Heart left ventricle (tissue), 16 donors: ENCODE results near the gene PPP3R1. TPM values are rescaled to one million over a fixed set of nuclear protein-coding genes. Genes with fewer than 3 reads are reported as not detected.
A peak's percentile ranks its signal among the peaks of the same experiment; 100 is the strongest.

Experiments
- ATAC-seq, 4 donors: fragments of 200-7000 bp; cut with Tn5 transposase; one replicate each; pipeline ENCODE4 v1.9.1; 2020 to 2022; ENCODE audit warnings: moderate library complexity in 4 of 4, mild to moderate bottlenecking in 3 of 4, moderate number of reproducible peaks in 1 of 4
- DNase-seq, 5 donors: peaks; one replicate each; pipeline ENCODE4 v3.0.0-alpha.2; 2020
- H3K27ac ChIP-seq, 12 donors: fragments of 200-600 bp; sonication (generic) in 4 of 12; one replicate each; pipeline versions ENCODE4 v1.5.0 to v1.8.0; 2016 to 2022; ENCODE audit warnings: mild to moderate bottlenecking in 2 of 12
- H3K27me3 ChIP-seq, 9 donors: fragments of 200-600 bp; sonication (generic) in 2 of 9; one replicate each; pipeline versions ENCODE4 v1.5.1 to v1.8.0; 2016 to 2022; ENCODE audit warnings: mild to moderate bottlenecking in 3 of 9
- H3K36me3 ChIP-seq, 9 donors: fragments of 200-600 bp; sonication (generic) in 2 of 9; one replicate each; pipeline versions ENCODE4 v1.5.0 to v1.8.0; 2018 to 2022; ENCODE audit warnings: mild to moderate bottlenecking in 2 of 9
- H3K4me1 ChIP-seq, 12 donors: fragments of 200-600 bp; sonication (generic) in 4 of 12; one replicate each; pipeline versions ENCODE4 v1.5.0 to v1.8.0; 2016 to 2022; ENCODE audit warnings: mild to moderate bottlenecking in 3 of 12
- H3K4me3 ChIP-seq, 12 donors: fragments of 200-600 bp; sonication (generic) in 4 of 12; one replicate each; pipeline versions ENCODE4 v1.5.0 to v1.8.0; 2017 to 2022; ENCODE audit warnings: mild to moderate bottlenecking in 9 of 12, moderate library complexity in 4 of 12
- H3K9me3 ChIP-seq, 12 donors: fragments of 200-600 bp; sonication (generic) in 4 of 12; one replicate each; pipeline versions ENCODE4 v1.5.0 to v1.8.0; 2016 to 2022; ENCODE audit warnings: mild to moderate bottlenecking in 1 of 12
- CTCF ChIP-seq, 12 donors: fragments of 200-600 bp; sonication (generic) in 4 of 12; IDR thresholded peaks; one replicate each; pipeline versions ENCODE4 v1.5.0 to v1.8.0; 2018 to 2022; ENCODE audit warnings: antibody characterized with exemption in 12 of 12, mild to moderate bottlenecking in 5 of 12
- POLR2A ChIP-seq, 2 donors: fragments of 450-650 bp; IDR thresholded peaks; one replicate each; pipeline ENCODE4 v1.6.1; 2017; ENCODE audit warnings: antibody characterized with exemption in 2 of 2, mild to moderate bottlenecking in 2 of 2, moderate library complexity in 2 of 2
- WGBS, 4 donors: extraction: QIAGEN DNeasy Blood & Tissue Kit in 2 of 4; methylation state at CpG; one replicate each; pipeline versions ENCODE4 v1.1.5 to v1.1.7; 2013 to 2018; 5-methylcytosine and 5-hydroxymethylcytosine counted together
- intact Hi-C, 10 donors: fragments of 100-400 bp; cut with DNase I; formaldehyde crosslinking; loops; one replicate each; pipeline versions ENCODE4 v1.11.1 to v1.14.2; 2022
- polyA plus RNA-seq, 2 donors: library from polyadenylated mRNA; stranded (reverse); fragments of 200-250 nt; gene quantifications; one replicate each; pipeline ENCODE4 v1.2.3, GENCODE V29; 2013
- total RNA-seq, 9 donors: library from RNA; depleted of rRNA in 2 of 9; stranded (reverse); fragments of >200 nt in 2 of 9; fragmentation: NEBNext Ultra II Directional in 3 of 9; extraction: Animal tissue kit (Norgen Biotek cat#: 25700) in 3 of 9; gene quantifications; one replicate each; pipeline versions ENCODE4 v1.1.0 to v1.2.4, GENCODE V29; 2016 to 2023
- donor health status: ischemic (EF 13 %, LVEDD 7.1; RV severe dilation, severe dysfunction).
- donor health status: healthy with polysubstance abuse.
- donor health status: DM: no; HTN: yes; CAD: no.
- donor health status: DM: no; HTN: no; CAD: no.
- donor health status: ischemic (EF 25% LVEDD 6.9; RV normal size, moderate dysfunction).
- donor health status: ischemic (EF 25% LVEDD 5.7; RV mildly dilated, moderate dysfunction).
- donor health status: healthy.
- donor health status: DM: yes; HTN: yes; CAD: no.
- donor health status: ischemic (EF 35%, LVEDD 5.7; RV mildly dilated, moderate dysfunction).
- donor health status: nonischemic (EF 11% LVEDD 7.7; RV severe dilation, severe dysfunction).
- donor health status: DM: yes; HTN: yes; CAD: no.
- donor health status: PGD.
- donor health status: ischemic (EF 29% LVEDD 5.4; RV normal size, mild dysfunction).
- donor health status: nonischemic (EF 23%, LVEDD 6.1; RV moderate dilation, normal function).

PPP3R1 gene
- total and polyA plus RNA-seq, 11 donors: 13.4 to 50.9 (median 35.1) TPM

GRCh38 chr2:68293755-68294154 lies 41.4 kb upstream of the PPP3R1 start:
- ATAC-seq: no peak
- Histone ChIP-seq H3K9me3 (no peaks in the 10 kb centered on the region), H3K36me3 (peaks cover 0 to 13% (median 0%) of the 10 kb centered on the region in 9 donors), H3K4me3 (no peak overlapping the region), H3K4me1 (peaks cover 0 to 37% (median 2%) of the 10 kb centered on the region in 12 donors), H3K27me3 (no peaks in the 10 kb centered on the region), H3K27ac (no peak overlapping the region)
- DNase-seq: no peak
- intact Hi-C loops: loop anchor here in 1 of 10 donors (10.0 kb wide), 1 partner anchor 141 kb away; no protein-coding TSS in a partner anchor
- TF ChIP-seq CTCF (IDR thresholded peaks at IDR 0.05) (no peak), POLR2A (IDR thresholded peaks at IDR 0.05) (no peak)
- WGBS, 4 donors: 80 to 90% (median 86%) methylated on average over 6 of the region's 6 CpGs

GRCh38 chr2:68293024-68293423 lies 40.7 kb upstream of the PPP3R1 start:
- Histone ChIP-seq H3K4me1 (peaks cover 0 to 43% (median 4%) of the 10 kb centered on the region in 12 donors), H3K36me3 (peaks cover 0 to 13% (median 0%) of the 10 kb centered on the region in 9 donors), H3K27me3 (no peaks in the 10 kb centered on the region), H3K27ac (no peak overlapping the region), H3K4me3 (no peak overlapping the region), H3K9me3 (no peaks in the 10 kb centered on the region)
- no peak for TF ChIP-seq CTCF (IDR thresholded peaks at IDR 0.05)
- no peak for TF ChIP-seq POLR2A (IDR thresholded peaks at IDR 0.05)
- 94 to 96% (median 94%) methylated on average over 4 of the region's 4 CpGs for WGBS, 4 donors
- no peak for DNase-seq
- ATAC-seq: no peak
- intact Hi-C loops: loop anchor here in 1 of 10 donors (10.0 kb wide), 1 partner anchor 142 kb away; no protein-coding TSS in a partner anchor

- Histone ChIP-seq H3K27me3 (no peaks in the 10 kb centered on the region), H3K4me3 (no peak overlapping the region), H3K36me3 (peaks cover 0 to 13% (median 0%) of the 10 kb centered on the region in 9 donors), H3K4me1 (peaks cover 0 to 50% (median 10%) of the 10 kb centered on the region in 12 donors), H3K27ac (no peak overlapping the region), H3K9me3 (no peaks in the 10 kb centered on the region)
- intact Hi-C loops: loop anchor here in 1 of 10 donors (10.0 kb wide), 1 partner anchor 143 kb away; no protein-coding TSS in a partner anchor
- no peak for TF ChIP-seq POLR2A (IDR thresholded peaks at IDR 0.05)
- TF ChIP-seq CTCF (IDR thresholded peaks at IDR 0.05): peak; percentile 34 to 59 (median 51)
- ATAC-seq: no peak
- no peak for DNase-seq
- WGBS, 4 donors: 62 to 72% (median 68%) methylated on average over 3 of the region's 3 CpGs
These were observed 39.9 kb upstream of the PPP3R1 start for GRCh38 chr2:68292108-68292710.

GRCh38 chr2:68291314-68291713 lies 39.0 kb upstream of the PPP3R1 start:
- no peak for DNase-seq
- WGBS, 4 donors: 53 to 75% (median 66%) methylated on average over 6 of the region's 6 CpGs
- peaks cover 0 to 57% (median 11%) of the 10 kb centered on the region in 12 donors for H3K4me1 ChIP-seq
- H3K4me3 ChIP-seq: no peak overlapping the region
- intact Hi-C loops: loop anchor here in 1 of 10 donors (10.0 kb wide), 1 partner anchor 143 kb away; no protein-coding TSS in a partner anchor
- no peak for ATAC-seq
- H3K36me3 ChIP-seq: peaks cover 0 to 13% (median 0%) of the 10 kb centered on the region in 9 donors
- no peak for TF ChIP-seq CTCF (IDR thresholded peaks at IDR 0.05)
- TF ChIP-seq POLR2A (IDR thresholded peaks at IDR 0.05): no peak
- H3K27ac ChIP-seq: peak overlapping the region in 2 of 12 donors; percentile 11 to 70
- H3K9me3 ChIP-seq: no peaks in the 10 kb centered on the region
- no peaks in the 10 kb centered on the region for H3K27me3 ChIP-seq
